Retina (tissue), 1 donor: Measurements from ENCODE around the gene BET1.

ENCODE experiments used
- DNase-seq: peaks from one replicate; pipeline ENCODE4 v3.0.0-alpha.2; 2016

Gene BET1

DNA sequence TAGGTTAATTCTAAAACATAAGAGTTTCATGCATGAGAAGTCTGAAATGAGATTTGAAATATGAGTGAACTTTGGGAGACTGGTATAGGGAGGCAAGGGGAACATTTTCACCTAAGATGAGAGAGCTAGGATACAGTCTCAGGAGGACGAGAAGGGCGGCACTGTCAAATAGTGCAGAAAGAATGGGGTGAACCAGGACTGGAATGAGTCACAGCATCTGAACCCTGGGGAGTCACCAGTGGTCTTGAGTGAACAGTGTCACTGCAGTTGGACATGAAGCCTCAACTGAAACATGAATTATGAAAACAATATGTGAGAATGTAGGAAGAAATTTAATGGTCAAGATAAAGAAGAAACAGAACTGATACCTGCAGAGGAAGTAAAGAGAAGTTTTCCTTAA, 48.9 kb downstream of the BET1 start:
- no peak for DNase-seq

DNA sequence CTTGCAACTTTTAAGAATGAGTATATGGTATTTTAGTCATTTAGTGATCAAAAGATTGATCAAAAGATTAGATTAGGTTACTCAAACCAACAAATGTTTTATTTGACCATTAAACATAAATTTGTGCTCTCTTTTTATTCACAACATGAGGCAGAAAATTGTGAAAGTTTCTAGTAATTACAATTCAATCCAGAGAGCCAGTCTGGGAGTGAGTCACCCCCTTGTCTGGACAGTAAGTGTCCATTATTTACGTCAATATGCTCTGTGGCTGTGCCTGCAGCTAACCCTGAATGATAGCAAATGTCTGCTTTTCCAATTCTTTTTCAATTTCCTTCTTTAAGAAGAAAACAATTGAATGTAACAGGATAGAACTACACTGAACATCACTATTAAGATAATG, 54.7 kb downstream of the BET1 start:
- no peak for DNase-seq

DNA sequence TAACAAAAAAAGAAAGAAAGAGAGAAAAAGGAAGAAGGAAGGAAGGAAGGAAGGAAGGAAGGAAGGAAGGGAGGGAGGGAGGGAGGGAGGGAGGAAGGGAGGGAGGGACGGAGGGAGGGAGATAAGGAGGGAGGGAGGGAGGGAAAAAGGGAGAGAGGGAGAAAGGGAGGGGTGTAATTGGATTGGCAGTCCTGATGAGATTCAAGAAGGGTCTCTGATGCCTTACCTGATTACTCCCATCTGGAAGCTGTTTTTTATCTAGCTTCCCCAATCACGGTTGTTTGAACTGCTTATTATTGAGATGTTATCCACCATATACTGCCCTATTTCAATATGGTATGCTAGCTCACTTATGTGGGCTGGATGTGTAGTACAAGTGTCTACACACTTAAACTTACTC, 55.3 kb downstream of the BET1 start:
- no peak for DNase-seq

DNA sequence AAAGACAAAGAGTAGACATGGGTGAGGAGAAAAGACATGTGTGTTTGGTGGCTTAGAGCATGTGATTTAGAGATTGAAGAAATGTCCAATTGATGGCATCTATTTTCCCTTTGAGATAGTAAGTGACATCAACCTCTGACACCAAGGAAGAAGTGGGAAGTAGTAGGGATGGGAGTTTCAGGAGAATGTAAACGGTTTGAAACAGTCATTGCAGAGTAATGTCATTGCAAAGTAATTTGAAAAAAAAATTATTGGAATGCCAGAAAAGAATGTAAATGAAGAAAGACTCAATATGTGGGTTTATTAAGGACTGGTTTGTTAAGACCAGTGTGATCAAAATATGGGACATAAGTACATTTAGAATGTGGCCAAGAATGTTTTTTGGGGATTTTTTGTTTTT, 56.0 kb downstream of the BET1 start:
- DNase-seq, result no peak

DNA sequence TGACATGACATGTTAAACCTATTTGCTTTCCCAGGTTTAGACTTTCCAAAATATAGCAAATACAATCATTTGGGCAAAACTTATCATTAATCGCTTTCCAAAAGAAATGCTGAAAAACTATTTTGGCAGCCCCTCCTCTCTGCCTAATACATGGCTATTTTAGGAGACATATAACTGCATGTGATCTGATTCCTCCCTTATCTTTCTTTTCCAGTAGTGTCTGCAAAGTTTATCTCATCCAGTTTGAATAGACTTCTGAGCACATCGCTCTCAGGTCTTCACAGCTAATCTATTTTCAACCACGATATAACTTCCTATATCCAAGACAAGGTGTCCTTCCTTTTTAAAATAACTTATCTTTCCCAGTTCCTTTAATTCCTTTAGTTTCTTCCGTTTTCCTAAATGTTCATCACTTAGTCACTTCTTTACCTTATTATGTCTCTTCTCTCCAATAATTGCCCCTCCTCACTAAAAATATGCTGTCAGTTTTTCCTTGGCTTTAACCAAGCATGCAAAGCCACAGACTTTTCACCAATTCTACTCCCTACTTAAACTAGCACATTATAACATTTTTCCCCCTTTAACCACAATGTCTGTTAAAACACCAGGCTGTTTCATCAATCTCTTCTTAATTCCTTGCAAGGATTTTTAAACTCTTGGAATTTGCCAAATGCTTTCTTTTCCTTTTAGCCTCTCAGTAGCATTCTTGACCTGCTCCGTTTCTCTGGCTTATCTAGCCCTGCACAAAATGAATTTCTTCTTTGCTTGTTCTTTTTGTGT, 58.2 kb downstream of the BET1 start:
- DNase-seq, result no peak

DNA sequence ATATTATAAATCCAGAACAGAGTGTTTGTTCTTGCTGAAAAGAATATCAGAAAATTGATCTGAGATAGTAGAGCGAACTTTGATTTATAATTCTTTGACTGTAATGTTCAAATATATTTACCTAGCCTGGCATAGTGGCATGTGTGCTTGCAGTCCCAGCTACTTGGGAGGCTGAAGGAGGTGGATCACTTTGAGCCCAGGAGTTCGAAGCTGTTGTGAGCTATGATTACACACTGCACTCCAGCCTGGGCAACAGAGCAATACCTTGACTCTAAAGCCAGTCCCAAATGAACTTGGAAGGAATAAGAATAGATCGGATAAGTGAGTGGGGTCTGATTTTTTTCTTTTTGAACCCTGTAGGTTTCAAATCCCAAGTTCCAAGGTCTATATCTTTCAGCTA, 59.1 kb downstream of the BET1 start:
- no peak for DNase-seq

DNA sequence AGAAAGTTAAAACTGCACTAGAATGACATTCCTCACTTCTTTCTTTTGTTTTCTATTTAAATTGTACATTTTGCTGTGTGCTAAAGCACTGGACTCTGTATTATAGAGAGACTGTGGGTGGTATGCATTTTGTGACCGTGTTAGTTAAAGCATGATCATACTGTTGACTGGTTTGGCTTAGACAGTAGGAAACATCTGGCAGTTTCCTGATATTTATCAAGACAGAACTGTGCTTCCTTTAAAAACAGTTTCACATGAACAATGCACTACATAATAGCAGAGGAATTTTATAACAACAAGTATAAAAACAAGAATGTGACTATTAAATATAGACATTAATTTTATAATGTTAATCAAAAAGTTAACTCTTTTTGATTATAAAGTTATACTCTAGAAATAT, 59.5 kb downstream of the BET1 start:
- no peak for DNase-seq

DNA sequence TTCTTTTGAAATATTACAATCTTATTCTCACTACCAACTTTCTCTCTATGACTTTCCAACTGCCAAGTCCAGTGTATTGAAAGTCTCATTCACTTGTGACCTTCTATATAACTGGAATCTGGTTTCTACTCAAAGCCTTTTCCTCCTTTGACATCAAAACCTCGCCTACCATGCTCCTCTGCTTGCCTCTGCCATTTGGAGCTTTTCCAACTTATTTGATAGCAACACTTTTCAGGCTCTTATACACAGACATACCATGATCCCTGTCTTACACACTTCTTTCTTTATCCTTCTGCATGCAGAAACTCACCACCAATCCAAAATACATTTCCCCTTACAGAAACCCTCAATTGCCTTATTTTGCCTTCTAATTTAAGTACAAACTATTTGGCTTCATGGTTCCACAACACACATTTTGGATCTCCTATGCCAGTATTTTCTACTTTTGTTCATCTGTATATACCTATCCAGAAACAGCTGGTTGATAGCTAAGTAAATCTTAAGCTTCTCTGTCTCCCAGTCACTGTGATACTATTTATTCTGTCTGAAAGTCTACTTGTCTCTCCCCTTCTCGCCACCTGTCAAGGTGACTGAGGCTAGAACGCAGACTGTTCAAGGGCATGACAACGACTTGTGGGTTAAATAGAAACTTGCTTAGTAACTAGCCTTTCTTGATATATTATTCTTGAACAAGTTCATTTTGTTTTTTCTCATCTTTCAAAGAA, 60.2 kb downstream of the BET1 start:
- DNase-seq, result no peak
